ENCODE measurements around the gene XRCC1. TPM values are rescaled to one million over a fixed set of nuclear protein-coding genes. Genes with fewer than 3 reads are reported as not detected.

The XRCC1 gene
- total RNA-seq, 2 donors from 2014 or later: 24.3 to 30.2 TPM

GRCh38 chr19:43562226-43562697, 13.1 kb downstream of the XRCC1 start:
- H3K27ac ChIP-seq: peak overlapping the region; percentile 58 to 73
- H3K9me3 ChIP-seq: no peaks in the 10 kb centered on the region
- no peaks in the 10 kb centered on the region for H3K27me3 ChIP-seq (replicated peaks; ENCODE audit: insufficient read depth)
- H3K4me1 ChIP-seq (ENCODE audit: control insufficient read depth in 1 of 2, low read depth in 2 of 2): peaks cover 6 to 21% of the 10 kb centered on the region in 2 donors
- TF ChIP-seq CTCF (IDR thresholded peaks at IDR 0.05): no peak
- DNase-seq (ENCODE audit: low spot score) (no peak), ATAC-seq (ENCODE audit: insufficient number of reproducible peaks, low FRiP score, low read depth) (no peak)
- H3K36me3 ChIP-seq: peaks cover 14% of the 10 kb centered on the region
- no peak overlapping the region for H3K4me3 ChIP-seq

- H3K36me3 ChIP-seq: peaks cover 18% of the 10 kb centered on the region
- H3K27ac ChIP-seq: no peak overlapping the region
- no peaks in the 10 kb centered on the region for H3K27me3 ChIP-seq (replicated peaks; ENCODE audit: insufficient read depth)
- H3K9me3 ChIP-seq: no peaks in the 10 kb centered on the region
- no peak for DNase-seq (ENCODE audit: low spot score)
- no peak for ATAC-seq (ENCODE audit: insufficient number of reproducible peaks, low FRiP score, low read depth)
- no peak overlapping the region for H3K4me3 ChIP-seq
- H3K4me1 ChIP-seq (ENCODE audit: control insufficient read depth in 1 of 2, low read depth in 2 of 2): peaks cover 6 to 21% of the 10 kb centered on the region in 2 donors
- no peak for TF ChIP-seq CTCF (IDR thresholded peaks at IDR 0.05)
Observed at GRCh38 chr19:43561139-43561970, 14.0 kb downstream of the XRCC1 start.

DNA sequence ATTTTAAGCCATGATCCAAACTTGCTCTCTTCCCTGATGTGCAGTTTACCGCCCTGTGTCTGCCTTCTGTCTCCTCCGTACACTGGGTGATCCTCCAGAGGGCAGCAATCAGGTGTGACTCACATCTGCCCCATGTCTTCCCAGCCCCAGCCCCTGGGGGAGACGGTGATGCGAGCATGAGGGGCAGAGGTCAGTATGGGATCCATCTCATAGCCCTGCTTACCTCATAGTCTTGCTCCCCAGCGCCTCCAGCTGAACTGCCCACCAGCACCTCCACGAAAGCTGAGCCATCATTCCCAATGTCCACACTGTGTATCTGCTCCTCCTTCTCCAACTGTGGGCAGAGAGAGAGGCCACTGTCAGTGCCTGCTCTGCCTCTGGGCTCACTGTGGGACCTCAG, 14.6 kb downstream of the XRCC1 start:
- ATAC-seq (ENCODE audit: insufficient number of reproducible peaks, low FRiP score, low read depth): no peak
- H3K27me3 ChIP-seq (replicated peaks; ENCODE audit: insufficient read depth): no peaks in the 10 kb centered on the region
- no peak overlapping the region for H3K27ac ChIP-seq

GRCh38 chr19:43555185-43555770, 20.0 kb downstream of the XRCC1 start:
- DNase-seq (ENCODE audit: low spot score): no peak
- H3K9me3 ChIP-seq: no peaks in the 10 kb centered on the region
- ATAC-seq (ENCODE audit: insufficient number of reproducible peaks, low FRiP score, low read depth): no peak

More for the DNA sequence above, 14.6 kb downstream of the XRCC1 start:
- H3K9me3 ChIP-seq: no peaks in the 10 kb centered on the region
- TF ChIP-seq CTCF (IDR thresholded peaks at IDR 0.05): no peak
- H3K36me3 ChIP-seq: peaks cover 18% of the 10 kb centered on the region
- H3K4me3 ChIP-seq: no peak overlapping the region
- no peak for DNase-seq (ENCODE audit: low spot score)
- H3K4me1 ChIP-seq (ENCODE audit: control insufficient read depth in 1 of 2, low read depth in 2 of 2): peaks cover 6 to 21% of the 10 kb centered on the region in 2 donors

More at GRCh38 chr19:43555185-43555770, 20.0 kb downstream of the XRCC1 start:
- H3K27me3 ChIP-seq (replicated peaks; ENCODE audit: insufficient read depth): no peaks in the 10 kb centered on the region
- H3K4me1 ChIP-seq (ENCODE audit: control insufficient read depth in 1 of 2, low read depth in 2 of 2): no peaks in the 10 kb centered on the region
- H3K36me3 ChIP-seq: peaks cover 38% of the 10 kb centered on the region
- no peak overlapping the region for H3K27ac ChIP-seq
- no peak overlapping the region for H3K4me3 ChIP-seq
- peak; percentile 48 for TF ChIP-seq CTCF (IDR thresholded peaks at IDR 0.05)
